Inferior parietal cortex (tissue), 1 donor: ENCODE measurements around the gene TMEM107.
A peak's percentile ranks its signal among the peaks of the same experiment; 100 is the strongest.

Experiments used
- DNase-seq: peaks from one replicate; pipeline ENCODE4 v3.0.0-alpha.2; 2016; ENCODE audit errors: extremely low spot score

Gene TMEM107

GRCh38 chr17:8137645-8138373 is 38.4 kb downstream of the TMEM107 start:
- no peak for DNase-seq

GRCh38 chr17:8133941-8134340 is 42.2 kb downstream of the TMEM107 start:
- no peak for DNase-seq

- DNase-seq: no peak
Measured at GRCh38 chr17:8133399-8133798, 42.8 kb downstream of the TMEM107 start.

- DNase-seq: no peak
Measured at GRCh38 chr17:8131844-8132441, 44.2 kb downstream of the TMEM107 start.

- no peak for DNase-seq
Measured at GRCh38 chr17:8128125-8128784, 47.9 kb downstream of the TMEM107 start.

- peak; percentile 35 for DNase-seq
Measured at GRCh38 chr17:8126491-8127066, 49.6 kb downstream of the TMEM107 start.

- peak; percentile 28 for DNase-seq
Measured at GRCh38 chr17:8125947-8126490, 50.2 kb downstream of the TMEM107 start.

- peak; percentile 89 for DNase-seq
Measured at GRCh38 chr17:8125154-8125946, 50.8 kb downstream of the TMEM107 start.

GRCh38 chr17:8124350-8125153 is 51.6 kb downstream of the TMEM107 start:
- DNase-seq: peak; percentile 32

GRCh38 chr17:8123695-8124349 is 52.4 kb downstream of the TMEM107 start, which contains the start of gene HES7:
HES7 (minus strand) TSS chr17:8124106; CDS start chr17:8124084, 22 bp downstream.
- no peak for DNase-seq

GRCh38 chr17:8122924-8123694 is 53.1 kb downstream of the TMEM107 start:
- DNase-seq: no peak
